K562 (cell line): ENCODE data around the gene PRSS50. TPM values are rescaled to one million over a fixed set of nuclear protein-coding genes. Genes with fewer than 3 reads are reported as not detected.

Experiments used
- ATAC-seq: fragments of 200-7000 bp; cut with Tn5 transposase; 3 replicates; pipeline ENCODE4 v1.9.1; 2020; ENCODE audit warnings: moderate library complexity
- BruUV-seq: library from RNA; stranded (reverse); fragments of 400-500 nt; replicated peaks from 2 replicates; lab custom pipeline; 2021; lab: Mats Ljungman, UMichigan
- CTCF ChIA-PET: fragments of 300-600 bp; formaldehyde crosslinking; extraction: SDS; loops from one replicate; lab custom pipeline; 2021; ENCODE audit warnings: low intra/inter-chr PET ratio; lab: Yijun Ruan, JAX
- POLR2A ChIA-PET: fragments of 300-600, 350-650 bp; sonication (Branson Sonifier 250); formaldehyde crosslinking; extraction: SDS; loops from one replicate; lab custom pipeline; 2021; ENCODE audit warnings: antibody characterized with exemption, inconsistent platforms; lab: Yijun Ruan, JAX
- DNase-seq, 4 experiments: peaks; one replicate each; pipeline versions ENCODE4 v3.0.0 to v3.0.0-alpha.2; 2011 to 2018; ENCODE audit warnings: low spot score in 3 of 4, mixed read lengths in 3 of 4; ENCODE audit errors: extremely low read depth in 1 of 4
- FAIRE-seq: peaks from 2 replicates; lab custom pipeline; 2011; peaks lifted over from hg19 to GRCh38; lab: Jason Lieb, UNC
- H2AFZ ChIP-seq: 2 replicates; pipeline ENCODE4 v1.6.0; 2011; ENCODE audit warnings: low read depth, low read length, control low read depth, inconsistent platforms
- H3K27ac ChIP-seq: fragments of 200-600 bp; 3 replicates; pipeline ENCODE4 v1.8.0; 2011; ENCODE audit warnings: low read depth, mild to moderate bottlenecking, control low read depth, inconsistent platforms, low read length, moderate library complexity, mixed read lengths; ENCODE audit errors: extremely low read depth
- H3K27me3 ChIP-seq, 2 experiments: fragments of 300-600 bp in 1 of 2; 2 replicates in 1 of 2; 3 replicates in 1 of 2; pipeline versions ENCODE4 v1.6.0 to v1.8.0; 2011; ENCODE audit warnings: inconsistent platforms in 2 of 2, low read length in 2 of 2, mild to moderate bottlenecking in 1 of 2, mixed read lengths in 1 of 2, moderate library complexity in 1 of 2; ENCODE audit not compliant: control insufficient read depth in 2 of 2, insufficient read depth in 2 of 2
- H3K36me3 ChIP-seq: fragments of 300-600 bp; 3 replicates; pipeline ENCODE4 v1.8.0; 2011; ENCODE audit warnings: mild to moderate bottlenecking, low read length, inconsistent platforms; ENCODE audit not compliant: control insufficient read depth, insufficient read depth
- H3K4me1 ChIP-seq, 2 experiments: fragments of 200-600 bp in 1 of 2; replicated peaks in 1 of 2; 2 replicates in 1 of 2; 3 replicates in 1 of 2; pipeline versions ENCODE4 v1.5.1 to v1.8.0; 2011; ENCODE audit warnings: inconsistent platforms in 2 of 2, low read length in 2 of 2, mild to moderate bottlenecking in 1 of 2, mixed read lengths in 1 of 2, moderate library complexity in 1 of 2; ENCODE audit not compliant: control insufficient read depth in 2 of 2, insufficient read depth in 2 of 2
- H3K4me2 ChIP-seq: 2 replicates; pipeline ENCODE4 v1.6.1; 2011; ENCODE audit warnings: low read length, control low read depth, inconsistent platforms, mixed read lengths; ENCODE audit not compliant: insufficient read depth
- H3K4me3 ChIP-seq: fragments of 200-600 bp; sonication (generic), shearing (Covaris generic); 2 replicates; pipeline ENCODE4 v1.5.1; 2016; ENCODE audit warnings: control low read depth, inconsistent platforms
- H3K79me2 ChIP-seq: fragments of 200-600 bp; 3 replicates; pipeline ENCODE4 v1.8.0; 2011; ENCODE audit warnings: low read length, inconsistent platforms; ENCODE audit not compliant: control insufficient read depth, insufficient read depth
- H3K9ac ChIP-seq, 2 experiments: 2 replicates each; pipeline versions ENCODE4 v1.6.0 to v1.6.1; 2011; ENCODE audit warnings: low read depth in 2 of 2, low read length in 2 of 2, control low read depth in 1 of 2, inconsistent platforms in 1 of 2, mild to moderate bottlenecking in 1 of 2, mixed read lengths in 1 of 2; ENCODE audit not compliant: insufficient read depth in 1 of 2
- H3K9me1 ChIP-seq: one replicate; pipeline ENCODE4 v1.6.0; 2011; ENCODE audit warnings: inconsistent platforms, mild to moderate bottlenecking, low read length, moderate library complexity; ENCODE audit not compliant: control insufficient read depth, insufficient read depth
- H3K9me3 ChIP-seq: replicated peaks from 2 replicates; pipeline ENCODE4 v1.5.1; 2011; ENCODE audit warnings: low read depth, low read length, inconsistent platforms; ENCODE audit not compliant: control insufficient read depth, insufficient read depth
- H4K20me1 ChIP-seq: replicated peaks from 2 replicates; pipeline ENCODE4 v1.6.1; 2011; ENCODE audit warnings: low read length, inconsistent platforms, mixed read lengths; ENCODE audit not compliant: control insufficient read depth, insufficient read depth
- ARID2 ChIP-seq: fragments of 450-650 bp; IDR thresholded peaks from 2 replicates; pipeline ENCODE4 v1.6.1; 2017; ENCODE audit warnings: antibody characterized with exemption, mild to moderate bottlenecking
- CREBBP ChIP-seq: IDR thresholded peaks from one replicate; pipeline ENCODE4 v1.6.1; 2012; ENCODE audit warnings: low read depth, mild to moderate bottlenecking, control low read depth, inconsistent platforms, low read length
- HSF4 ChIP-seq: fragments of 250-450 bp; sonication (Bioruptor Pico); IDR thresholded peaks from 2 replicates; pipeline ENCODE4 v2.1.2; 2022; ENCODE audit warnings: mild to moderate bottlenecking, moderate library complexity, borderline replicate concordance
- SMARCE1 ChIP-seq: fragments of 450-650 bp; IDR thresholded peaks from 2 replicates; pipeline ENCODE4 v1.7.1; 2016; ENCODE audit warnings: mild to moderate bottlenecking
- SMC3 ChIP-seq: conservative IDR thresholded peaks from 2 replicates; pipeline ENCODE4 v1.6.1; 2011; ENCODE audit warnings: low read depth, low read length, improper control_type of control experiment; ENCODE audit not compliant: insufficient read depth
- ZC3H11A ChIP-seq: IDR thresholded peaks from 2 replicates; pipeline ENCODE4 v1.6.1; 2012; ENCODE audit warnings: low read depth, low read length, improper control_type of control experiment
- ZNF224 ChIP-seq: sonication (generic); formaldehyde crosslinking; IDR thresholded peaks from 2 replicates; pipeline ENCODE4 v1.8.0; 2022; ENCODE audit warnings: mild to moderate bottlenecking, missing genetic modification reagents
- ZNF785 ChIP-seq: fragments of 250-450 bp; sonication (Bioruptor Pico); IDR thresholded peaks from 2 replicates; pipeline ENCODE4 v1.4.0; 2020; ENCODE audit warnings: mild to moderate bottlenecking
- ZNF79 ChIP-seq: fragments of 250-450 bp; sonication (Bioruptor Pico); IDR thresholded peaks from 2 replicates; pipeline ENCODE4 v1.4.0; 2020; ENCODE audit warnings: low read depth, mild to moderate bottlenecking, moderate library complexity
- WGBS: fragments of 100-300 bp; shearing (Covaris generic); methylation state at CpG from one replicate; pipeline ENCODE4 v1.1.6; 2016; ENCODE audit warnings: low coverage, mixed read lengths; ENCODE audit not compliant: insufficient coverage; ENCODE audit errors: missing lambda C conversion rate; 5-methylcytosine and 5-hydroxymethylcytosine counted together
- in situ Hi-C: fragments of 300-500 bp; cut with MboI; formaldehyde crosslinking; loops from 4 replicates; pipeline ENCODE4 v1.15.0; 2018; ENCODE audit warnings: inconsistent platforms, mixed read lengths
- intact Hi-C: fragments of 100-400 bp; cut with micrococcal nuclease; formaldehyde crosslinking; loops from 2 replicates; pipeline ENCODE4 v1.14.2; 2022
- polyA plus RNA-seq, 8 experiments: library from polyadenylated mRNA; depleted of rRNA in 4 of 8; stranded (reverse) in 5 of 8; unstranded in 3 of 8; fragments of >200 nt; fragmentation: Nextera tagmentation in 2 of 8; fragmentation: Illumina TruSeq in 1 of 8; extraction: Ambion mirVana in 2 of 8; extraction: Trizol in 1 of 8; gene quantifications; 2 replicates each; pipeline versions ENCODE4 v1.2.1 to v1.2.3, GENCODE V29; 2011 to 2014; ENCODE audit warnings: inconsistent platforms in 1 of 8, missing spikeins in 1 of 8
- total RNA-seq, 7 experiments: library from RNA; depleted of rRNA in 6 of 7; stranded (reverse); fragments of >200 nt in 6 of 7; fragmentation: Illumina TruSeq in 2 of 7; extraction: Trizol in 2 of 7; gene quantifications; 2 replicates each; pipeline versions ENCODE4 v1.2.1 to v1.2.3, GENCODE V29; 2011 to 2021; ENCODE audit warnings: low replicate concordance in 1 of 7
- TF ChIP-seq, protein P1 (sequence below), 2 experiments: fragments of 150-350 bp in 1 of 2; IDR thresholded peaks; 2 replicates each; pipeline ENCODE4 v1.6.1; 2012 to 2016; ENCODE audit warnings: low read depth in 2 of 2, low read length in 2 of 2, mild to moderate bottlenecking in 1 of 2, moderate library complexity in 1 of 2
- TF ChIP-seq, protein P2 (sequence below), 2 experiments: fragments of 450-650 bp; conservative IDR thresholded peaks; 2 replicates each; pipeline ENCODE4 v1.6.1; 2017; ENCODE audit warnings: mild to moderate bottlenecking in 2 of 2, moderate library complexity in 2 of 2

The PRSS50 gene
- total and polyA plus RNA-seq, 9 of the 15 experiments (the other 6 are each of a cell fraction or from before 2014, with no cell fraction given): 0.01 TPM; not detected in 8

DNA sequence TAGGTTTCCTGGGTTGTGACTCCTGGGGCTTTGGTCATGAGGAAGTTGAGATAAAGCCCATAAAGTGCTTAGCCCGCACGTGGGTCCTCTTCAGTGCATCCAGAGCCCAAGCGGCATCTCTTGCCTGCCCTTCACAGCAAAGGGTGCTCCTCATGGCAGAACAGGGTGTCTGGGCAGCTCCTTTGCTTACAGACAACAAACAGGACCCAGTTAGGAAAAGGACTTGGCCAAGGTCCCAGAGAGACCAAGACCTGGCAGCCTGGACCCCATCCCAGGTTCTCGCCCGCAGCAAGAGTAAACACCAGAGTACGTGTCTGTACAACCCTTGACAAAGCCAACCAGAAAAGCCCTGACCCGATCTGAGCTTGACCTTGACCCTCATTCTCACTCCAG lies 51.2 kb downstream of the PRSS50 start (continued):
- TF ChIP-seq, protein P1, sequence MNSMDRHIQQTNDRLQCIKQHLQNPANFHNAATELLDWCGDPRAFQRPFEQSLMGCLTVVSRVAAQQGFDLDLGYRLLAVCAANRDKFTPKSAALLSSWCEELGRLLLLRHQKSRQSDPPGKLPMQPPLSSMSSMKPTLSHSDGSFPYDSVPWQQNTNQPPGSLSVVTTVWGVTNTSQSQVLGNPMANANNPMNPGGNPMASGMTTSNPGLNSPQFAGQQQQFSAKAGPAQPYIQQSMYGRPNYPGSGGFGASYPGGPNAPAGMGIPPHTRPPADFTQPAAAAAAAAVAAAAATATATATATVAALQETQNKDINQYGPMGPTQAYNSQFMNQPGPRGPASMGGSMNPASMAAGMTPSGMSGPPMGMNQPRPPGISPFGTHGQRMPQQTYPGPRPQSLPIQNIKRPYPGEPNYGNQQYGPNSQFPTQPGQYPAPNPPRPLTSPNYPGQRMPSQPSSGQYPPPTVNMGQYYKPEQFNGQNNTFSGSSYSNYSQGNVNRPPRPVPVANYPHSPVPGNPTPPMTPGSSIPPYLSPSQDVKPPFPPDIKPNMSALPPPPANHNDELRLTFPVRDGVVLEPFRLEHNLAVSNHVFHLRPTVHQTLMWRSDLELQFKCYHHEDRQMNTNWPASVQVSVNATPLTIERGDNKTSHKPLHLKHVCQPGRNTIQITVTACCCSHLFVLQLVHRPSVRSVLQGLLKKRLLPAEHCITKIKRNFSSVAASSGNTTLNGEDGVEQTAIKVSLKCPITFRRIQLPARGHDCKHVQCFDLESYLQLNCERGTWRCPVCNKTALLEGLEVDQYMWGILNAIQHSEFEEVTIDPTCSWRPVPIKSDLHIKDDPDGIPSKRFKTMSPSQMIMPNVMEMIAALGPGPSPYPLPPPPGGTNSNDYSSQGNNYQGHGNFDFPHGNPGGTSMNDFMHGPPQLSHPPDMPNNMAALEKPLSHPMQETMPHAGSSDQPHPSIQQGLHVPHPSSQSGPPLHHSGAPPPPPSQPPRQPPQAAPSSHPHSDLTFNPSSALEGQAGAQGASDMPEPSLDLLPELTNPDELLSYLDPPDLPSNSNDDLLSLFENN (IDR thresholded peaks at IDR 0.05; ENCODE audit: low read depth in 2 of 2, low read length in 2 of 2): no peak

- no peak for FAIRE-seq
- Histone ChIP-seq H3K9me3 (no peaks in the 10 kb centered on the region), H3K27ac (no peak overlapping the region), H3K27me3 (peaks cover 13 to 94% of the 10 kb centered on the region in 2 experiments), H3K4me3 (no peak overlapping the region), H3K9ac (no peak overlapping the region), H2AFZ (no peak overlapping the region), H3K79me2 (no peaks in the 10 kb centered on the region), H4K20me1 (peaks cover 25% of the 10 kb centered on the region), H3K4me1 (no peaks in the 10 kb centered on the region), H3K36me3 (no peaks in the 10 kb centered on the region), H3K4me2 (no peak overlapping the region), H3K9me1 (no peaks in the 10 kb centered on the region)
- TF ChIP-seq SMC3 (no peak), SMARCE1 (no peak), CREBBP (no peak), HSF4 (CRISPR knock-in tag) (no peak), ZNF785 (CRISPR knock-in tag) (no peak), ZNF224 (CRISPR knock-in tag) (no peak), ARID2 (no peak), ZC3H11A (no peak), ZNF79 (CRISPR knock-in tag) (no peak)
- TF ChIP-seq, protein P2, sequence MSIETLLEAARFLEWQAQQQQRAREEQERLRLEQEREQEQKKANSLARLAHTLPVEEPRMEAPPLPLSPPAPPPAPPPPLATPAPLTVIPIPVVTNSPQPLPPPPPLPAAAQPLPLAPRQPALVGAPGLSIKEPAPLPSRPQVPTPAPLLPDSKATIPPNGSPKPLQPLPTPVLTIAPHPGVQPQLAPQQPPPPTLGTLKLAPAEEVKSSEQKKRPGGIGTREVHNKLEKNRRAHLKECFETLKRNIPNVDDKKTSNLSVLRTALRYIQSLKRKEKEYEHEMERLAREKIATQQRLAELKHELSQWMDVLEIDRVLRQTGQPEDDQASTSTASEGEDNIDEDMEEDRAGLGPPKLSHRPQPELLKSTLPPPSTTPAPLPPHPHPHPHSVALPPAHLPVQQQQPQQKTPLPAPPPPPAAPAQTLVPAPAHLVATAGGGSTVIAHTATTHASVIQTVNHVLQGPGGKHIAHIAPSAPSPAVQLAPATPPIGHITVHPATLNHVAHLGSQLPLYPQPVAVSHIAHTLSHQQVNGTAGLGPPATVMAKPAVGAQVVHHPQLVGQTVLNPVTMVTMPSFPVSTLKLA (conservative IDR thresholded peaks at IDR 0.05): no peak
- CTCF ChIA-PET: interaction anchor here (0.5 kb wide), 1 partner anchor 113 kb away, joined by 4 read pairs; no protein-coding TSS in a partner anchor
- WGBS: 1% methylated on average over 9 of the region's 9 CpGs
- ATAC-seq: no peak
- in situ Hi-C loops: no loop called here
- BruUV-seq: no TSS peak
- intact Hi-C loops: no loop called here
- POLR2A ChIA-PET: interaction anchor here (0.7 kb wide), 1 partner anchor 9 kb away, joined by 3 read pairs; no protein-coding TSS in a partner anchor
- DNase-seq: no peak
These were observed 51.8 kb downstream of the PRSS50 start for GRCh38 chr3:46665763-46666452.
